B cell (primary cell): ENCODE measurements around the gene DGCR2. TPM values are rescaled to one million over a fixed set of nuclear protein-coding genes. Genes with fewer than 3 reads are reported as not detected.
A peak's percentile ranks its signal among the peaks of the same experiment; 100 is the strongest.
"Not testable (repeated sequence)": the region's sequence is repeated elsewhere in the genome, so short reads cannot be mapped to it uniquely, and the experiment has no call there.

ENCODE experiments used
- ATAC-seq: fragments of 200-7000 bp; cut with Tn5 transposase; one replicate; pipeline ENCODE4 v1.10.0; 2021; ENCODE audit warnings: low read depth, mild to moderate bottlenecking, moderate number of reproducible peaks, moderate library complexity
- CTCF ChIA-PET: fragments of 350-600 bp; sonication (Branson Sonifier 250); formaldehyde crosslinking; loops from one replicate; lab custom pipeline; 2021; ENCODE audit warnings: antibody characterized with exemption, inconsistent platforms; lab: Charles Lee
- POLR2A ChIA-PET: fragments of 350-600 bp; sonication (Branson Sonifier 250); formaldehyde crosslinking; loops from one replicate; lab custom pipeline; 2021; ENCODE audit warnings: antibody characterized with exemption; lab: Charles Lee
- DNase-seq: peaks from one replicate; pipeline ENCODE4 v3.0.0; 2013
- H2AFZ ChIP-seq: 2 replicates; pipeline ENCODE4 v1.6.1; 2012; ENCODE audit warnings: mild to moderate bottlenecking, low read depth, low read length; ENCODE audit not compliant: insufficient read depth, poor library complexity, severe bottlenecking
- H3K27ac ChIP-seq, 2 donors: 1 replicate in 1 of 2; 2 replicates in 1 of 2; pipeline ENCODE4 v1.5.1; 2012 to 2013; ENCODE audit warnings: low read length in 2 of 2, mild to moderate bottlenecking in 2 of 2, moderate library complexity in 1 of 2
- H3K27me3 ChIP-seq, 4 experiments: fragments of 200-600 bp in 1 of 4; sonication (generic) in 1 of 4; replicated peaks in 1 of 4; 1 replicate in 2 of 4; 2 replicates in 2 of 4; pipeline versions ENCODE4 v1.6.1 to v1.7.0; 2013 to 2016; ENCODE audit warnings: low read length in 3 of 4, mild to moderate bottlenecking in 2 of 4, mixed read lengths in 1 of 4, moderate library complexity in 1 of 4; ENCODE audit not compliant: insufficient read depth in 4 of 4, control insufficient read depth in 3 of 4; ENCODE audit errors: control extremely low read depth in 1 of 4
- H3K36me3 ChIP-seq, 2 experiments: replicated peaks in 1 of 2; 1 replicate in 1 of 2; 2 replicates in 1 of 2; pipeline versions ENCODE4 v1.6.1 to v1.7.1; 2013; ENCODE audit warnings: low read length in 1 of 2; ENCODE audit not compliant: insufficient read depth in 2 of 2, control insufficient read depth in 1 of 2; ENCODE audit errors: control extremely low read depth in 1 of 2, extremely low read depth in 1 of 2
- H3K4me1 ChIP-seq, 2 donors: fragments of 200-600 bp in 1 of 2; sonication (generic) in 1 of 2; 1 replicate in 1 of 2; 2 replicates in 1 of 2; pipeline versions ENCODE4 v1.5.1 to v1.6.1; 2013 to 2017; ENCODE audit warnings: low read length in 2 of 2; ENCODE audit not compliant: control insufficient read depth in 2 of 2, insufficient read depth in 2 of 2
- H3K4me2 ChIP-seq: replicated peaks from 2 replicates; pipeline ENCODE3; 2012; ENCODE audit warnings: mild to moderate bottlenecking, low read depth, low read length; ENCODE audit not compliant: poor library complexity, severe bottlenecking
- H3K4me3 ChIP-seq, 5 experiments: fragments of 200-600 bp in 1 of 5; sonication (generic) in 1 of 5; 1 replicate in 3 of 5; 2 replicates in 2 of 5; pipeline versions ENCODE4 v1.5.1 to v1.7.0; 2011 to 2016; ENCODE audit warnings: low read length in 4 of 5, mild to moderate bottlenecking in 4 of 5, low read depth in 2 of 5, control low read depth in 1 of 5, moderate library complexity in 1 of 5; ENCODE audit not compliant: insufficient read depth in 1 of 5; ENCODE audit errors: control extremely low read depth in 1 of 5, extremely low read depth in 1 of 5
- H3K79me2 ChIP-seq: fragments of 200-600 bp; sonication (generic); one replicate; pipeline ENCODE4 v1.6.0; 2016; ENCODE audit warnings: low read length; ENCODE audit not compliant: control insufficient read depth, insufficient read depth
- H3K9ac ChIP-seq: fragments of 200-600 bp; sonication (generic); 2 replicates; pipeline ENCODE4 v1.6.1; 2017; ENCODE audit warnings: mild to moderate bottlenecking, low read length, moderate library complexity
- H3K9me3 ChIP-seq, 3 donors: one replicate each; pipeline versions ENCODE4 v1.6.1 to v1.7.1; 2013; ENCODE audit warnings: low read length in 2 of 3; ENCODE audit not compliant: control insufficient read depth in 2 of 3, insufficient read depth in 1 of 3; ENCODE audit errors: control extremely low read depth in 1 of 3
- H4K20me1 ChIP-seq: 2 replicates; pipeline ENCODE4 v1.6.0; 2012; ENCODE audit warnings: mild to moderate bottlenecking, low read length; ENCODE audit not compliant: insufficient read depth, control insufficient read depth, poor library complexity, severe bottlenecking
- H3K27ac Mint-ChIP-seq: one replicate; pipeline ENCODE4 v1.8.0; 2021; ENCODE audit warnings: mixed read lengths
- H3K27me3 Mint-ChIP-seq: one replicate; pipeline ENCODE4 v1.8.0; 2021; ENCODE audit warnings: mixed read lengths
- H3K4me1 Mint-ChIP-seq: one replicate; pipeline ENCODE4 v1.8.0; 2021; ENCODE audit warnings: mixed read lengths
- H3K4me3 Mint-ChIP-seq: one replicate; pipeline ENCODE4 v1.8.0; 2021; ENCODE audit warnings: mixed read lengths
- H3K9me3 Mint-ChIP-seq: one replicate; pipeline ENCODE4 v1.8.0; 2022; ENCODE audit warnings: mixed read lengths; ENCODE audit not compliant: insufficient read depth
- EZH2 ChIP-seq: IDR thresholded peaks from 2 replicates; pipeline ENCODE4 v1.6.1; 2012; ENCODE audit warnings: borderline replicate concordance, low read depth, mild to moderate bottlenecking, moderate library complexity, low read length; ENCODE audit not compliant: insufficient read depth, poor library complexity, severe bottlenecking
- WGBS: methylation state at CpG from one replicate; pipeline ENCODE4 v1.1.5; 2013; ENCODE audit warnings: missing lambda C conversion rate; ENCODE audit not compliant: insufficient coverage; 5-methylcytosine and 5-hydroxymethylcytosine counted together
- intact Hi-C: fragments of 100-400 bp; cut with micrococcal nuclease; formaldehyde crosslinking; loops from one replicate; pipeline ENCODE4 v1.10.0; 2022
- polyA plus RNA-seq: library from polyadenylated mRNA; depleted of rRNA; stranded (reverse); fragments of >200 nt; gene quantifications from 2 replicates; pipeline ENCODE4 v1.2.3, GENCODE V29; 2012
- total RNA-seq, 2 donors: library from RNA; stranded (reverse); fragments of 120-200 nt in 1 of 2; gene quantifications; 1 replicate in 1 of 2; 2 replicates in 1 of 2; pipeline versions ENCODE4 v1.2.3 to v1.2.4, GENCODE V29; 2013 to 2022
- TF ChIP-seq, protein P1 (sequence below): fragments of 200-600 bp; IDR thresholded peaks from one replicate; pipeline ENCODE4 v1.8.0; 2022; ENCODE audit warnings: antibody characterized with exemption, mild to moderate bottlenecking

The DGCR2 gene
- total and polyA plus RNA-seq, 2 donors (not counting 1 experiment from before 2014, with no cell fraction given), result 28.8 to 49.5 TPM

DNA sequence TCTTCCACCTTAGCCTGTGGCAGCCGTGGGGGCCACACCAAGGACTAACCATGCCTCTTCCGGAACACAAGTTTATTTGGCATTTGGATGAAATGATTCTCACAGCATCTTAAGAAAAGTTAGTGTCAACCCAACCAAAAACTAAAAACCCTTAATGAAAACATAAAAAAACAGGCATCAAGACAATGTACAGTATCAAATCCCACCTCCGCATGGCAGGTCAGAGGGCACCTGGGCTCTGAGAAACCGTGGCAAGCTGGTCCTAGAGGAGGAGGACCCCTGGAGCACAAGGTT is 86.0 kb downstream of the DGCR2 start:
- ChIA-PET CTCF (interaction anchor here (0.7 to 1.3 kb wide), 2 partner anchors 11 to 108 kb away, joined by 3 read pairs; partner anchors contain the start of gene ESS2), POLR2A (no interaction called here)
- no peak overlapping the region for H3K27ac Mint-ChIP-seq

DNA sequence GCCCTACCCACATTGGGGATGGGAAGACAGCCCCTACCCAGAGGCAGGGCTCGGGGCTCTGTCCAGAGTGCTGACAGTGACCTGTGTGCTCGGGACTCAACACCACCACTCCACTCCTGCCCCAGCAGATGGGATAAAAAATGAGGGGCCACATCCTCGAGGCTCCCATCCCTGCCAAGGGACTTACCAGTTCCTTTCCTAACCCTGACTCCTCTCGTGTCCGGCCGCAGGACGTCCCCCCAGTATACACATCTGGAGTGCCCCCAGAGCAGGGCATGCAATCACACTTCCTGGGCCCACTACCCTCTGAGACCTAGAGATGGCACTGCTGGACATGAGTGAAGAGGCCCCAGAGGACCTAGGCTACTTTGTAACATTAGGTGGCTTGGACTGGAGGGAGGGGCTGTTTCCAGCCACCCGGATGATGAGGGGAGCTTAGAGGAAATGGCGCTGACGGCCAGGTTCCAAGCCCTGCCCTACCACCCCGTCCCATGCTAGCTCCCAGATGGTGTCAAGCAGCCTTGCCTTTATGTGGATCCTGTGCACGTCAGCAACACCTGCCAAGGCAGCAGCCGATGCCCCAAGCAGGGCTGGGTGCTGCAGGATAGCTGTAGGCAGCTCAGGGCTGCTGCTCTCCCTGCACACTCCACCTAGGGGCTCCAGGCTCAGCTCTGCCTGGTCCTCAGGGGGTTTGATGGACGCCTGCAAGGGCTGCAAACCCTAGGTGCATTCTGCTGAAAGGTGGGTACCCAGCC is 86.6 kb downstream of the DGCR2 start:
- ChIA-PET CTCF (interaction anchor here (0.7 to 1.3 kb wide), 2 partner anchors 12 to 109 kb away, joined by 3 read pairs; partner anchors contain the start of gene ESS2), POLR2A (no interaction called here)
- H4K20me1 ChIP-seq, result peaks cover 9% of the 10 kb centered on the region
- DNase-seq (no peak), ATAC-seq (peak; percentile 10)
- H3K36me3 ChIP-seq, result peaks cover 0 to 31% of the 10 kb centered on the region in 2 experiments
- Mint-ChIP-seq H3K4me3 (no peak overlapping the region), H3K4me1 (peaks cover 7% of the 10 kb centered on the region), H3K9me3 (no peaks in the 10 kb centered on the region), H3K27me3 (peaks cover 3% of the 10 kb centered on the region), H3K27ac (no peak overlapping the region)
- no peaks in the 10 kb centered on the region for H3K79me2 ChIP-seq
- no peaks in the 10 kb centered on the region for H3K27me3 ChIP-seq
- H3K4me3 ChIP-seq, result no peak overlapping the region
- intact Hi-C loops, result no loop called here
- H3K9ac ChIP-seq, result no peak overlapping the region
- TF ChIP-seq, protein P1, sequence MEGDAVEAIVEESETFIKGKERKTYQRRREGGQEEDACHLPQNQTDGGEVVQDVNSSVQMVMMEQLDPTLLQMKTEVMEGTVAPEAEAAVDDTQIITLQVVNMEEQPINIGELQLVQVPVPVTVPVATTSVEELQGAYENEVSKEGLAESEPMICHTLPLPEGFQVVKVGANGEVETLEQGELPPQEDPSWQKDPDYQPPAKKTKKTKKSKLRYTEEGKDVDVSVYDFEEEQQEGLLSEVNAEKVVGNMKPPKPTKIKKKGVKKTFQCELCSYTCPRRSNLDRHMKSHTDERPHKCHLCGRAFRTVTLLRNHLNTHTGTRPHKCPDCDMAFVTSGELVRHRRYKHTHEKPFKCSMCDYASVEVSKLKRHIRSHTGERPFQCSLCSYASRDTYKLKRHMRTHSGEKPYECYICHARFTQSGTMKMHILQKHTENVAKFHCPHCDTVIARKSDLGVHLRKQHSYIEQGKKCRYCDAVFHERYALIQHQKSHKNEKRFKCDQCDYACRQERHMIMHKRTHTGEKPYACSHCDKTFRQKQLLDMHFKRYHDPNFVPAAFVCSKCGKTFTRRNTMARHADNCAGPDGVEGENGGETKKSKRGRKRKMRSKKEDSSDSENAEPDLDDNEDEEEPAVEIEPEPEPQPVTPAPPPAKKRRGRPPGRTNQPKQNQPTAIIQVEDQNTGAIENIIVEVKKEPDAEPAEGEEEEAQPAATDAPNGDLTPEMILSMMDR, result no peak
- TF ChIP-seq EZH2, result no peak
- H2AFZ ChIP-seq, result no peak overlapping the region
- no peak overlapping the region for H3K27ac ChIP-seq
- H3K9me3 ChIP-seq, result no peaks in the 10 kb centered on the region
- no peaks in the 10 kb centered on the region for H3K4me1 ChIP-seq
- WGBS, result 57% methylated on average over 14 of the region's 14 CpGs
- H3K4me2 ChIP-seq, result no peak overlapping the region

More for the DNA sequence above, 86.0 kb downstream of the DGCR2 start:
- Mint-ChIP-seq H3K27me3 (no peaks in the 10 kb centered on the region), H3K4me1 (peaks cover 7% of the 10 kb centered on the region), H3K9me3 (no peaks in the 10 kb centered on the region), H3K4me3 (no peak overlapping the region)
- ATAC-seq (no peak), DNase-seq (no peak)
- WGBS, result 88% methylated on average over 2 of the region's 4 CpGs
- H3K9me3 ChIP-seq, result no peaks in the 10 kb centered on the region
- no peaks in the 10 kb centered on the region for H3K4me1 ChIP-seq
- H4K20me1 ChIP-seq, result peaks cover 9% of the 10 kb centered on the region
- no peak overlapping the region for H3K4me3 ChIP-seq
- TF ChIP-seq EZH2, result no peak
- TF ChIP-seq, protein P1, result no peak
- H3K4me2 ChIP-seq, result no peak overlapping the region
- H3K79me2 ChIP-seq, result no peaks in the 10 kb centered on the region
- peaks cover 0 to 37% of the 10 kb centered on the region in 2 experiments for H3K36me3 ChIP-seq
- H2AFZ ChIP-seq, result no peak overlapping the region
- H3K9ac ChIP-seq, result no peak overlapping the region
- H3K27me3 ChIP-seq, result no peaks in the 10 kb centered on the region
- intact Hi-C loops, result no loop called here
- no peak overlapping the region for H3K27ac ChIP-seq

DNA sequence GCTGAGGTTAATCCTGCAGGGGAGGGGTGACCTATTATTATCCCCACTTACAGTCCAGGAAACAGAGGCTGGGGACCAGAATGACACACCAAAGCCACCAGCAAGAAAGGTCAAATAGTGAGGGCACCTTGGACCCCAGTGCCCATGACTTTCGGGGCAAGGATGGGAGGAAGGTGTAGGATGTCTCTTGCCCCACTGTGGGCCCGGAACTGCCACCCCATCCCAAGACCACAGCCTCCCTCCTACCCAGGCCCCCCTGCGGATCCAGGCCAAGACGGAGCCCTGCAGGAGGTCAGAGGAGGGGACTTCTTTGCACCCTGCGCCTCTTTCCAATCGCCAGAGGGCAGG is 87.1 kb downstream of the DGCR2 start:
- H2AFZ ChIP-seq, H3K27ac ChIP-seq, H3K9me3 ChIP-seq, H3K9ac ChIP-seq, intact Hi-C loops, H3K9me3 Mint-ChIP-seq, H3K27me3 ChIP-seq, H3K4me3 ChIP-seq, DNase-seq, CTCF ChIA-PET, POLR2A ChIA-PET, H3K4me1 Mint-ChIP-seq, H3K4me2 ChIP-seq, H3K79me2 ChIP-seq, H3K27ac Mint-ChIP-seq, H3K4me1 ChIP-seq, H4K20me1 ChIP-seq, ATAC-seq, H3K4me3 Mint-ChIP-seq, H3K27me3 Mint-ChIP-seq: not testable (repeated sequence)
- H3K36me3 ChIP-seq, result peaks cover 0 to 26% of the 10 kb centered on the region in 2 experiments
- 37% methylated on average over 2 of the region's 6 CpGs for WGBS
